HepG2 (cell line): Measurements from ENCODE around the gene PDYN. TPM values are rescaled to one million over a fixed set of nuclear protein-coding genes. Genes with fewer than 3 reads are reported as not detected.

Source experiments
- ATAD3A ChIP-seq: sonication (generic); formaldehyde crosslinking; IDR thresholded peaks from 2 replicates; pipeline ENCODE4 v1.4.0; 2020; ENCODE audit warnings: missing genetic modification reagents
- EP300 ChIP-seq, 3 experiments: sonication (generic) in 1 of 3; formaldehyde crosslinking in 1 of 3; IDR thresholded peaks; 2 replicates each; pipeline versions ENCODE4 v1.5.1 to v1.6.1; 2011 to 2020; ENCODE audit warnings: low read depth in 2 of 3, low read length in 2 of 3, borderline replicate concordance in 1 of 3, improper control_type of control experiment in 1 of 3, mild to moderate bottlenecking in 1 of 3, missing genetic modification reagents in 1 of 3, moderate library complexity in 1 of 3
- EZH2 ChIP-seq: conservative IDR thresholded peaks from 2 replicates; pipeline ENCODE4 v1.6.1; 2012; ENCODE audit warnings: mild to moderate bottlenecking, low read depth, low read length, moderate library complexity
- FOXC1 ChIP-seq: sonication (generic); formaldehyde crosslinking; IDR thresholded peaks from 2 replicates; pipeline ENCODE4 v1.8.0; 2022; ENCODE audit warnings: mild to moderate bottlenecking, missing genetic modification reagents, borderline replicate concordance
- GTF2F1 ChIP-seq: fragments of 150-350 bp; IDR thresholded peaks from 2 replicates; pipeline ENCODE4 v1.6.1; 2014; ENCODE audit warnings: low read length
- MIER2 ChIP-seq: IDR thresholded peaks from 2 replicates; pipeline ENCODE4 v1.6.1; 2016; ENCODE audit warnings: missing biosample characterization, missing genetic modification reagents
- RBFOX2 ChIP-seq: fragments of 200-400 bp; formaldehyde crosslinking; IDR thresholded peaks from 2 replicates; pipeline ENCODE4 v1.6.1; 2017; ENCODE audit warnings: low read depth, mild to moderate bottlenecking, low read length
- SOX5 ChIP-seq: IDR thresholded peaks from 2 replicates; pipeline ENCODE4 v1.6.1; 2016; ENCODE audit warnings: borderline replicate concordance
- ZEB1 ChIP-seq: IDR thresholded peaks from 2 replicates; pipeline ENCODE4 v1.6.1; 2012; ENCODE audit warnings: mild to moderate bottlenecking, low read depth, inconsistent platforms; ENCODE audit not compliant: insufficient replicate concordance
- ZNF234 ChIP-seq: sonication (generic); formaldehyde crosslinking; conservative IDR thresholded peaks from 2 replicates; pipeline ENCODE4 v1.5.1; 2020; ENCODE audit warnings: mild to moderate bottlenecking, missing genetic modification reagents
- ZNF331 ChIP-seq: sonication (generic); formaldehyde crosslinking; IDR thresholded peaks from 2 replicates; pipeline ENCODE4 v1.4.0; 2020; ENCODE audit warnings: missing genetic modification reagents
- ZNF839 ChIP-seq: sonication (generic); formaldehyde crosslinking; IDR thresholded peaks from 2 replicates; pipeline ENCODE4 v1.4.0; 2020; ENCODE audit warnings: missing genetic modification reagents, mild to moderate bottlenecking, borderline replicate concordance
- polyA plus RNA-seq, 8 experiments: library from polyadenylated mRNA; depleted of rRNA in 3 of 8; stranded (reverse) in 7 of 8; unstranded in 1 of 8; fragments of >200 nt; fragmentation: Illumina TruSeq in 4 of 8; extraction: Trizol in 4 of 8; gene quantifications; 2 replicates each; pipeline versions ENCODE4 v1.2.1 to v1.2.3, GENCODE V29; 2011 to 2016; ENCODE audit warnings: low read depth in 4 of 8, missing spikeins in 1 of 8, mixed read lengths in 1 of 8; ENCODE audit not compliant: insufficient read depth in 1 of 8
- total RNA-seq, 5 experiments: library from RNA; depleted of rRNA; stranded (reverse); fragments of >200 nt; fragmentation: Illumina TruSeq; extraction: Trizol; gene quantifications; 2 replicates each; pipeline ENCODE4 v1.2.3, GENCODE V29; 2016; ENCODE audit warnings: low read depth in 1 of 5
- TF ChIP-seq, protein P1 (sequence below): sonication (generic); formaldehyde crosslinking; IDR thresholded peaks from 2 replicates; pipeline ENCODE4 v1.4.0; 2020; ENCODE audit warnings: missing genetic modification reagents
- TF ChIP-seq, protein P2 (sequence below): sonication (generic); formaldehyde crosslinking; conservative IDR thresholded peaks from 2 replicates; pipeline ENCODE4 v1.8.0; 2022; ENCODE audit warnings: mild to moderate bottlenecking, moderate library complexity, missing genetic modification reagents
- TF ChIP-seq, protein P3 (sequence below): sonication (generic); formaldehyde crosslinking; IDR thresholded peaks from 2 replicates; pipeline ENCODE4 v1.8.0; 2022; ENCODE audit warnings: missing genetic modification reagents, mild to moderate bottlenecking, moderate library complexity, borderline replicate concordance
- TF ChIP-seq, protein P4 (sequence below): sonication (generic); formaldehyde crosslinking; IDR thresholded peaks from 2 replicates; pipeline ENCODE4 v1.8.0; 2022; ENCODE audit warnings: missing genetic modification reagents, mild to moderate bottlenecking, borderline replicate concordance
- TF ChIP-seq, protein P5 (sequence below): sonication (generic); formaldehyde crosslinking; conservative IDR thresholded peaks from 2 replicates; pipeline ENCODE4 v1.8.0; 2022; ENCODE audit warnings: low read depth, missing genetic modification reagents
- TF ChIP-seq, protein P6 (sequence below): sonication (generic); formaldehyde crosslinking; IDR thresholded peaks from 2 replicates; pipeline ENCODE4 v1.4.0; 2020; ENCODE audit warnings: mild to moderate bottlenecking, missing genetic modification reagents

Gene PDYN
- total and polyA plus RNA-seq, 2 of the 13 experiments (the other 11 are each of a cell fraction or from before 2014, with no cell fraction given): not detected

DNA sequence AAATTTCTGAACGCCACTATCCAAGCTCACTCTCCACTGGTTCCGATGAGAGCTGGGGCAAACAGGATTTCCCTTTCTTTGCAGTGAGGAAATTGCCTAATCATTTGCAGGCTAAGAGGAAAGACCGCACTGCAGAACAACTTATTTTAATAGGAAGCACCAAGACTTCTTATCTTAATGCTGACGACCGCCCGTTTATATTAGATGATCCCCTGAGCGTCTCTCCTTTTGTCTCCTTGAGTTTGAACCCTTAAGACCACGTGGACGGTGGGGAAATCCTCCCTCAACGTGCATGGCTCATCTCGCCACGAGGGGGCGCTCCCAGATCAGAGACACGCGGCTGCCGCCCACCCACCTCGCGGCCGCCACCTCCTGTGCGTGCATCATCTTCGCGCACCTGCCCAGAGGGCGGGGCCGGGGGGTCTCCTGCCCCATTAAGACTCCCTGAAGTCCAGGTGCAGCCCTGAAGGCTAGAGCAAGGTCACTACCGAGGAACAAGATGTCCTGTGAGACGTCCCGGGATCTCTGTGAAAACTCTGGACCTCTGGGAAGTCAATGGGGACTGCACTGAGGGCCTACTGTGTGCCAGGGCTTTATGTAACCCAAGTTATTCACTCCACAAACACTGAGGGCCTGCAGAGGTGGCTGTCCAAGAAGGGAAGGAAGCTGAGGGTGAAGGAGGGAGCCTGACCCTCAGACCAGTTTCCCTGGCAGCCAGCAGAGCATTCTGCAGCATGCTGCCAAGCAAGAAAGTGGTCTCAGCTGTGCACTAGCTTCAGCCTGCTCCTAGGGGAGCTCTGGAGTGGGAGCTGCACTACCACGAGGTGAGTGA is 28.1 kb downstream of the PDYN start (continued):
- TF ChIP-seq, protein P1, sequence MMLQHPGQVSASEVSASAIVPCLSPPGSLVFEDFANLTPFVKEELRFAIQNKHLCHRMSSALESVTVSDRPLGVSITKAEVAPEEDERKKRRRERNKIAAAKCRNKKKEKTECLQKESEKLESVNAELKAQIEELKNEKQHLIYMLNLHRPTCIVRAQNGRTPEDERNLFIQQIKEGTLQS: peak; percentile 12; the same call in 1 of the 2 replicates
- TF ChIP-seq EZH2 (no peak), FOXC1 (0 out of 2 replicates have a peak, but pooled peaks have one; percentile 58), EP300 (IDR thresholded peaks at IDR 0.05; ENCODE audit: low read depth in 2 of 2, low read length in 2 of 2) (0 out of 4 replicates have a peak, but pooled peaks of 1 of the 2 experiments have one; percentile 29), EP300 (CRISPR knock-in tag; IDR thresholded peaks at IDR 0.05; ENCODE audit: borderline replicate concordance) (no peak), SOX5 (CRISPR knock-in tag) (no peak; the same call in 1 of the 2 replicates), ZEB1 (no peak), GTF2F1 (no peak), ATAD3A (CRISPR knock-in tag) (no peak), ZNF234 (CRISPR knock-in tag) (no peak), MIER2 (CRISPR knock-in tag) (peak; percentile 80), RBFOX2 (no peak), ZNF839 (CRISPR knock-in tag) (no peak; the same call in 1 of the 2 replicates), ZNF331 (CRISPR knock-in tag) (peak; percentile 70; the same call in 1 of the 2 replicates)
- TF ChIP-seq, protein P2, sequence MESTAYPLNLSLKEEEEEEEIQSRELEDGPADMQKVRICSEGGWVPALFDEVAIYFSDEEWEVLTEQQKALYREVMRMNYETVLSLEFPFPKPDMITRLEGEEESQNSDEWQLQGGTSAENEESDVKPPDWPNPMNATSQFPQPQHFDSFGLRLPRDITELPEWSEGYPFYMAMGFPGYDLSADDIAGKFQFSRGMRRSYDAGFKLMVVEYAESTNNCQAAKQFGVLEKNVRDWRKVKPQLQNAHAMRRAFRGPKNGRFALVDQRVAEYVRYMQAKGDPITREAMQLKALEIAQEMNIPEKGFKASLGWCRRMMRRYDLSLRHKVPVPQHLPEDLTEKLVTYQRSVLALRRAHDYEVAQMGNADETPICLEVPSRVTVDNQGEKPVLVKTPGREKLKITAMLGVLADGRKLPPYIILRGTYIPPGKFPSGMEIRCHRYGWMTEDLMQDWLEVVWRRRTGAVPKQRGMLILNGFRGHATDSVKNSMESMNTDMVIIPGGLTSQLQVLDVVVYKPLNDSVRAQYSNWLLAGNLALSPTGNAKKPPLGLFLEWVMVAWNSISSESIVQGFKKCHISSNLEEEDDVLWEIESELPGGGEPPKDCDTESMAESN (CRISPR knock-in tag): peak; percentile 61; the same call in 1 of the 2 replicates
- TF ChIP-seq, protein P3, sequence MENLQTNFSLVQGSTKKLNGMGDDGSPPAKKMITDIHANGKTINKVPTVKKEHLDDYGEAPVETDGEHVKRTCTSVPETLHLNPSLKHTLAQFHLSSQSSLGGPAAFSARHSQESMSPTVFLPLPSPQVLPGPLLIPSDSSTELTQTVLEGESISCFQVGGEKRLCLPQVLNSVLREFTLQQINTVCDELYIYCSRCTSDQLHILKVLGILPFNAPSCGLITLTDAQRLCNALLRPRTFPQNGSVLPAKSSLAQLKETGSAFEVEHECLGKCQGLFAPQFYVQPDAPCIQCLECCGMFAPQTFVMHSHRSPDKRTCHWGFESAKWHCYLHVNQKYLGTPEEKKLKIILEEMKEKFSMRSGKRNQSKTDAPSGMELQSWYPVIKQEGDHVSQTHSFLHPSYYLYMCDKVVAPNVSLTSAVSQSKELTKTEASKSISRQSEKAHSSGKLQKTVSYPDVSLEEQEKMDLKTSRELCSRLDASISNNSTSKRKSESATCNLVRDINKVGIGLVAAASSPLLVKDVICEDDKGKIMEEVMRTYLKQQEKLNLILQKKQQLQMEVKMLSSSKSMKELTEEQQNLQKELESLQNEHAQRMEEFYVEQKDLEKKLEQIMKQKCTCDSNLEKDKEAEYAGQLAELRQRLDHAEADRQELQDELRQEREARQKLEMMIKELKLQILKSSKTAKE (CRISPR knock-in tag): no peak
- TF ChIP-seq, protein P4, sequence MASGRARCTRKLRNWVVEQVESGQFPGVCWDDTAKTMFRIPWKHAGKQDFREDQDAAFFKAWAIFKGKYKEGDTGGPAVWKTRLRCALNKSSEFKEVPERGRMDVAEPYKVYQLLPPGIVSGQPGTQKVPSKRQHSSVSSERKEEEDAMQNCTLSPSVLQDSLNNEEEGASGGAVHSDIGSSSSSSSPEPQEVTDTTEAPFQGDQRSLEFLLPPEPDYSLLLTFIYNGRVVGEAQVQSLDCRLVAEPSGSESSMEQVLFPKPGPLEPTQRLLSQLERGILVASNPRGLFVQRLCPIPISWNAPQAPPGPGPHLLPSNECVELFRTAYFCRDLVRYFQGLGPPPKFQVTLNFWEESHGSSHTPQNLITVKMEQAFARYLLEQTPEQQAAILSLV: no peak; the same call in 1 of the 2 replicates
- TF ChIP-seq, protein P5, sequence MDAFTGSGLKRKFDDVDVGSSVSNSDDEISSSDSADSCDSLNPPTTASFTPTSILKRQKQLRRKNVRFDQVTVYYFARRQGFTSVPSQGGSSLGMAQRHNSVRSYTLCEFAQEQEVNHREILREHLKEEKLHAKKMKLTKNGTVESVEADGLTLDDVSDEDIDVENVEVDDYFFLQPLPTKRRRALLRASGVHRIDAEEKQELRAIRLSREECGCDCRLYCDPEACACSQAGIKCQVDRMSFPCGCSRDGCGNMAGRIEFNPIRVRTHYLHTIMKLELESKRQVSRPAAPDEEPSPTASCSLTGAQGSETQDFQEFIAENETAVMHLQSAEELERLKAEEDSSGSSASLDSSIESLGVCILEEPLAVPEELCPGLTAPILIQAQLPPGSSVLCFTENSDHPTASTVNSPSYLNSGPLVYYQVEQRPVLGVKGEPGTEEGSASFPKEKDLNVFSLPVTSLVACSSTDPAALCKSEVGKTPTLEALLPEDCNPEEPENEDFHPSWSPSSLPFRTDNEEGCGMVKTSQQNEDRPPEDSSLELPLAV (CRISPR knock-in tag): no peak
- TF ChIP-seq, protein P6, sequence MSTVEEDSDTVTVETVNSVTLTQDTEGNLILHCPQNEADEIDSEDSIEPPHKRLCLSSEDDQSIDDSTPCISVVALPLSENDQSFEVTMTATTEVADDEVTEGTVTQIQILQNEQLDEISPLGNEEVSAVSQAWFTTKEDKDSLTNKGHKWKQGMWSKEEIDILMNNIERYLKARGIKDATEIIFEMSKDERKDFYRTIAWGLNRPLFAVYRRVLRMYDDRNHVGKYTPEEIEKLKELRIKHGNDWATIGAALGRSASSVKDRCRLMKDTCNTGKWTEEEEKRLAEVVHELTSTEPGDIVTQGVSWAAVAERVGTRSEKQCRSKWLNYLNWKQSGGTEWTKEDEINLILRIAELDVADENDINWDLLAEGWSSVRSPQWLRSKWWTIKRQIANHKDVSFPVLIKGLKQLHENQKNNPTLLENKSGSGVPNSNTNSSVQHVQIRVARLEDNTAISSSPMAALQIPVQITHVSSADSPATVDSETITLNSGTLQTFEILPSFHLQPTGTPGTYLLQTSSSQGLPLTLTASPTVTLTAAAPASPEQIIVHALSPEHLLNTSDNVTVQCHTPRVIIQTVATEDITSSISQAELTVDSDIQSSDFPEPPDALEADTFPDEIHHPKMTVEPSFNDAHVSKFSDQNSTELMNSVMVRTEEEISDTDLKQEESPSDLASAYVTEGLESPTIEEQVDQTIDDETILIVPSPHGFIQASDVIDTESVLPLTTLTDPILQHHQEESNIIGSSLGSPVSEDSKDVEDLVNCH (CRISPR knock-in tag): no peak
